Astrocyte (in vitro differentiated cells and primary cell): Measurements from ENCODE around the gene STX11. TPM values are rescaled to one million over a fixed set of nuclear protein-coding genes. Genes with fewer than 3 reads are reported as not detected.

Source experiments
- DNase-seq: peaks from one replicate; pipeline ENCODE4 v3.0.0-alpha.2; 2010; ENCODE audit warnings: low read depth
- FAIRE-seq: peaks from 2 replicates; lab custom pipeline; 2011; peaks lifted over from hg19 to GRCh38; lab: Jason Lieb, UNC
- H2AFZ ChIP-seq: 2 replicates; pipeline ENCODE4 v1.6.0; 2012; ENCODE audit warnings: low read depth, low read length, inconsistent platforms
- H3K27ac ChIP-seq: 2 replicates; pipeline ENCODE4 v1.5.1; 2011; ENCODE audit warnings: low read depth, low read length, inconsistent platforms
- H3K27me3 ChIP-seq: 2 replicates; pipeline ENCODE4 v1.6.0; 2011; ENCODE audit warnings: low read length, inconsistent platforms; ENCODE audit not compliant: insufficient read depth
- H3K36me3 ChIP-seq: 2 replicates; pipeline ENCODE4 v1.5.1; 2011; ENCODE audit warnings: low read length, inconsistent platforms; ENCODE audit not compliant: insufficient read depth
- H3K4me1 ChIP-seq: 2 replicates; pipeline ENCODE4 v1.5.1; 2011; ENCODE audit warnings: low read length, inconsistent platforms; ENCODE audit not compliant: insufficient read depth
- H3K4me2 ChIP-seq: 2 replicates; pipeline ENCODE4 v1.6.0; 2012; ENCODE audit warnings: low read length, inconsistent platforms
- H3K4me3 ChIP-seq: 2 replicates; pipeline ENCODE4 v1.5.1; 2011; ENCODE audit warnings: low read depth, mild to moderate bottlenecking, low read length, inconsistent platforms; ENCODE audit not compliant: insufficient read depth
- H3K79me2 ChIP-seq: 2 replicates; pipeline ENCODE4 v1.6.0; 2012; ENCODE audit warnings: mild to moderate bottlenecking, low read length, inconsistent platforms; ENCODE audit not compliant: insufficient read depth
- H3K9ac ChIP-seq: 2 replicates; pipeline ENCODE4 v1.6.0; 2012; ENCODE audit warnings: mild to moderate bottlenecking, low read length, inconsistent platforms
- H3K9me3 ChIP-seq: 2 replicates; pipeline ENCODE4 v1.5.1; 2012; ENCODE audit warnings: low read depth, mild to moderate bottlenecking, low read length, inconsistent platforms; ENCODE audit not compliant: insufficient read depth
- H4K20me1 ChIP-seq: 2 replicates; pipeline ENCODE4 v1.6.0; 2012; ENCODE audit warnings: low read length, inconsistent platforms; ENCODE audit not compliant: insufficient read depth
- H3K27ac Mint-ChIP-seq: one replicate; pipeline ENCODE4 v1.8.0; 2021; ENCODE audit warnings: mild to moderate bottlenecking, mixed read lengths; ENCODE audit not compliant: unreplicated experiment
- H3K27me3 Mint-ChIP-seq: one replicate; pipeline ENCODE4 v1.8.0; 2021; ENCODE audit warnings: low read depth, mixed read lengths; ENCODE audit not compliant: unreplicated experiment
- H3K36me3 Mint-ChIP-seq: one replicate; pipeline ENCODE4 v1.8.0; 2021; ENCODE audit warnings: low read depth, mixed read lengths; ENCODE audit not compliant: unreplicated experiment
- H3K4me1 Mint-ChIP-seq: one replicate; pipeline ENCODE4 v1.8.0; 2021; ENCODE audit warnings: low read depth, mixed read lengths; ENCODE audit not compliant: unreplicated experiment
- H3K4me3 Mint-ChIP-seq: one replicate; pipeline ENCODE4 v1.8.0; 2021; ENCODE audit warnings: mild to moderate bottlenecking, moderate library complexity, mixed read lengths; ENCODE audit not compliant: unreplicated experiment
- H3K9me3 Mint-ChIP-seq: one replicate; pipeline ENCODE4 v1.8.0; 2021; ENCODE audit warnings: mild to moderate bottlenecking, mixed read lengths; ENCODE audit not compliant: unreplicated experiment
- EZH2 ChIP-seq: IDR thresholded peaks from 2 replicates; pipeline ENCODE4 v1.6.1; 2012; ENCODE audit warnings: mild to moderate bottlenecking, low read length, inconsistent platforms; ENCODE audit not compliant: insufficient read depth
- total RNA-seq: library from RNA; stranded (reverse); gene quantifications from 2 replicates; pipeline ENCODE4 v1.2.1, GENCODE V29; 2021
- TF ChIP-seq, protein P1 (sequence below): IDR thresholded peaks from 2 replicates; pipeline ENCODE4 v1.5.1; 2011; ENCODE audit warnings: low read depth, mild to moderate bottlenecking, inconsistent platforms, low read length, moderate library complexity; ENCODE audit not compliant: insufficient read depth

The STX11 gene
- total RNA-seq, 1 donor from 2014 or later = 2.0 TPM

DNA sequence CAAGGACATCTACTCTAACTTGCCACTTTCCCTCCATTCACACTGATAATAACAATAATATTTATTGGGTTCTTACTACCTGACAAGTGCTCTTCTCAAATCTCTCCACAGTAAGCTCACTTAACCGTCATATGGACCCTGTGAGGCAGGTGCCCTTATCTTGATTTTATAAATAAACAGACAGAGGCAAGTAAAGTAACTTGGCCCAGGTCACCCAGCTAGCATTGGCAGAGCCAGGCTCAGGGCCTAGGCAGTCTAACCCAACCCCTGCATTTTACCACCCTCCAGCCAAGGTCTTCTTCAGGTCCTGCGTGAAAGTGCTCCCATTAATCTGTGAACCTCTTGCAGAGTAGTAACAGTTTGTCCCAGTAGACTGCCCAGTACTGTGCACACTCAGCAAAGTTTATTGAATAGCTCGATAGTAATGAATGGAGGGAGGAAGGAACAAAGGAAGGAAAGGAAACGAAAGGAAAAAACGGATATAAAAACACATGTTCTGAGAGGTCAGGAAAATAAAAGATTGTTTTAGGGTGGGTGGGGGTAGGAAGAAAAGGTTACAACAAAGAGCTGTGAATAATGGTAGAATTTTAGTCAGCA is 17.0 kb upstream of the STX11 start:
- Histone ChIP-seq H3K4me2 (no peak overlapping the region), H2AFZ (no peak overlapping the region), H3K27me3 (no peaks in the 10 kb centered on the region), H3K9me3 (no peaks in the 10 kb centered on the region), H4K20me1 (no peaks in the 10 kb centered on the region), H3K4me3 (no peak overlapping the region), H3K27ac (no peak overlapping the region), H3K9ac (no peak overlapping the region), H3K4me1 (peaks cover 3% of the 10 kb centered on the region), H3K79me2 (no peaks in the 10 kb centered on the region), H3K36me3 (no peaks in the 10 kb centered on the region)
- Mint-ChIP-seq H3K4me1 (no peaks in the 10 kb centered on the region), H3K9me3 (no peaks in the 10 kb centered on the region), H3K4me3 (no peak overlapping the region), H3K36me3 (no peaks in the 10 kb centered on the region), H3K27me3 (peaks cover 6% of the 10 kb centered on the region), H3K27ac (no peak overlapping the region)
- DNase-seq (no peak), FAIRE-seq (no peak)
- TF ChIP-seq EZH2 = no peak
- TF ChIP-seq, protein P1, sequence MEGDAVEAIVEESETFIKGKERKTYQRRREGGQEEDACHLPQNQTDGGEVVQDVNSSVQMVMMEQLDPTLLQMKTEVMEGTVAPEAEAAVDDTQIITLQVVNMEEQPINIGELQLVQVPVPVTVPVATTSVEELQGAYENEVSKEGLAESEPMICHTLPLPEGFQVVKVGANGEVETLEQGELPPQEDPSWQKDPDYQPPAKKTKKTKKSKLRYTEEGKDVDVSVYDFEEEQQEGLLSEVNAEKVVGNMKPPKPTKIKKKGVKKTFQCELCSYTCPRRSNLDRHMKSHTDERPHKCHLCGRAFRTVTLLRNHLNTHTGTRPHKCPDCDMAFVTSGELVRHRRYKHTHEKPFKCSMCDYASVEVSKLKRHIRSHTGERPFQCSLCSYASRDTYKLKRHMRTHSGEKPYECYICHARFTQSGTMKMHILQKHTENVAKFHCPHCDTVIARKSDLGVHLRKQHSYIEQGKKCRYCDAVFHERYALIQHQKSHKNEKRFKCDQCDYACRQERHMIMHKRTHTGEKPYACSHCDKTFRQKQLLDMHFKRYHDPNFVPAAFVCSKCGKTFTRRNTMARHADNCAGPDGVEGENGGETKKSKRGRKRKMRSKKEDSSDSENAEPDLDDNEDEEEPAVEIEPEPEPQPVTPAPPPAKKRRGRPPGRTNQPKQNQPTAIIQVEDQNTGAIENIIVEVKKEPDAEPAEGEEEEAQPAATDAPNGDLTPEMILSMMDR = no peak

DNA sequence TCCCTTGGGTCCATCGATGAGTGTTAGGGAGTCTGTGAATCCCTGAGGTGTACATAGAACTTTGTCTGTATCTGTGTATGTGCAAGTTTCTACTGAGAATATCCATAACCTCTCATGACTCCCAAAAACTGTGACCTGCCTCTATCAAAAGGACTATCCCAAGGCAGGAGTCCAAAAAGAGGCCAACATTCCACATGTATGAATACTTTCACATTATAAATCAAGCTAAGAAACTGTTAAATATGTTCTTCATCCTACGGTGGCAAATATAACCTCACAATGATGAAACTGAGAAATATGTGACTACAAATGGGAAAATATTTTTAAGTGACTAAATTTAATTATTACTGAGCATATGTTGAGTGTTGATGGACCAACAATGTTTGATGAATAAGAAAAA is 16.1 kb upstream of the STX11 start:
- Mint-ChIP-seq H3K4me1 (no peaks in the 10 kb centered on the region), H3K9me3 (no peaks in the 10 kb centered on the region), H3K27ac (no peak overlapping the region), H3K4me3 (no peak overlapping the region), H3K27me3 (peaks cover 4% of the 10 kb centered on the region), H3K36me3 (no peaks in the 10 kb centered on the region)
- DNase-seq (no peak), FAIRE-seq (no peak)
- Histone ChIP-seq H3K9me3 (no peaks in the 10 kb centered on the region), H3K4me3 (no peak overlapping the region), H3K4me1 (peaks cover 3% of the 10 kb centered on the region), H3K27ac (no peak overlapping the region), H3K79me2 (no peaks in the 10 kb centered on the region), H3K9ac (no peak overlapping the region), H4K20me1 (no peaks in the 10 kb centered on the region), H3K4me2 (no peak overlapping the region), H2AFZ (no peak overlapping the region), H3K27me3 (no peaks in the 10 kb centered on the region), H3K36me3 (no peaks in the 10 kb centered on the region)
- TF ChIP-seq EZH2 = no peak
- TF ChIP-seq, protein P1 = no peak

DNA sequence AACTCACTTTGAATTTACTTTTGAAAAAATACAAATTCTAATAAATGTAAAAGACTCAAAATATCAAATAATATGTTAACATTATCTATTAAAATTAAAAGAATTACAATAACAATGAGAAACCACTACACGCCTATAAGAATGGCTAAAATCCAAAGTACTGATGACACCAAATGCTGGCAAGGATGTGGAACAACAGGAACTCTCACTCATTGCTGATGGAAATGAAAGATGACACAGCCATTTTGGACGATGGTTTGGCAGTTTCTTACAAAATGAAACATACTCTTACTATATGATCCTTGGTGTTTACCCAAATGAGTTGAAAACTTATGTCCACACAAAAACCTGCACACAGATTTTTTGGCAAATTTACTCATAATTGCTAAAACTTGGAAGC is 15.6 kb upstream of the STX11 start:
- Mint-ChIP-seq H3K36me3 (no peaks in the 10 kb centered on the region), H3K9me3 (no peaks in the 10 kb centered on the region), H3K4me3 (no peak overlapping the region), H3K27ac (no peak overlapping the region), H3K27me3 (no peaks in the 10 kb centered on the region), H3K4me1 (no peaks in the 10 kb centered on the region)
- no peaks in the 10 kb centered on the region for H4K20me1 ChIP-seq
- H3K4me2 ChIP-seq = no peak overlapping the region
- H3K9me3 ChIP-seq = no peaks in the 10 kb centered on the region
- H3K79me2 ChIP-seq = no peaks in the 10 kb centered on the region
- no peak for TF ChIP-seq EZH2
- TF ChIP-seq, protein P1 = no peak
- H3K36me3 ChIP-seq = no peaks in the 10 kb centered on the region
- no peak overlapping the region for H3K27ac ChIP-seq
- H3K9ac ChIP-seq = no peak overlapping the region
- FAIRE-seq (no peak), DNase-seq (no peak)
- no peak overlapping the region for H3K4me3 ChIP-seq
- no peak overlapping the region for H2AFZ ChIP-seq
- H3K27me3 ChIP-seq = no peaks in the 10 kb centered on the region
- H3K4me1 ChIP-seq = peaks cover 3% of the 10 kb centered on the region
